Measurements from ENCODE around the gene CAPN5. TPM values are rescaled to one million over a fixed set of nuclear protein-coding genes. Genes with fewer than 3 reads are reported as not detected.

CAPN5 gene
- total and polyA plus RNA-seq, 5 donors = 2.9 to 6.9 (median 5.2) TPM

DNA sequence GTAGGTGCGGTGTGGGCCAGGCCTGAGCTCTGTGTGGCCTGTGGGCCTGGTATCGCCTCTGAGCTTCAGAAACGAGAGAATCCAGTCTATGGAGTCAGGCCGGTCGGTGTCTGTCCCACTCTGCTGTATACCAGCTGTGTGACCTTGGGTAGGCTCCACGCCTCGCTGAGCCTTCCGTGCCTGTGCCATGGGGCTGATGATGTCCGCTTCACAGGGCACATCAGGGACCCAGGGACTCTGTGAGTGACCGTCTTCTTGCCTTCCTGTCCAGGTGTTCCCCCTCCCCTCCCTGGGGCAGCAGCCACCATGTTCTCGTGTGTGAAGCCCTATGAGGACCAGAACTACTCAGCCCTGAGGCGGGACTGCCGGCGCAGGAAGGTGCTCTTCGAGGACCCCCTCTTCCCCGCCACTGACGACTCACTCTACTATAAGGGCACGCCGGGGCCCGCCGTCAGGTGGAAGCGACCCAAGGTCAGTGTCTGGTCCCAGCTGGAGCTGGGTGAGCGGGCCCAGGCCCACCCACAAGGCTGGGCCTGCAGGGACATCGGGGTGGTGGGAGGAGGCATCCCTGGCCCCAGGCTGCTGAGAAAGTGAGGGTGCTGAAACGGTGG lies 17.9 kb downstream of the CAPN5 start:
- Histone ChIP-seq H3K9me3 (ENCODE audit: control insufficient read depth, low read length) (no peaks in the 10 kb centered on the region), H3K4me1 (ENCODE audit: control insufficient read depth, insufficient read depth, low read length) (peaks cover 3% of the 10 kb centered on the region), H3K4me3 (ENCODE audit: low read length) (no peak overlapping the region), H3K27me3 (ENCODE audit: control insufficient read depth, insufficient read depth) (no peaks in the 10 kb centered on the region), H3K27ac (ENCODE audit: low read length) (no peak overlapping the region)
- WGBS = 93% methylated on average over 25 of the region's 25 CpGs
- DNase-seq = peak in 2 of 3 donors; percentile 11 to 42
- intact Hi-C loops (cut with DNase I) = loop anchor here in 1 of 4 donors (5.0 kb wide), 1 partner anchor 32 kb away; no protein-coding TSS in a partner anchor
- no peak for ATAC-seq

DNA sequence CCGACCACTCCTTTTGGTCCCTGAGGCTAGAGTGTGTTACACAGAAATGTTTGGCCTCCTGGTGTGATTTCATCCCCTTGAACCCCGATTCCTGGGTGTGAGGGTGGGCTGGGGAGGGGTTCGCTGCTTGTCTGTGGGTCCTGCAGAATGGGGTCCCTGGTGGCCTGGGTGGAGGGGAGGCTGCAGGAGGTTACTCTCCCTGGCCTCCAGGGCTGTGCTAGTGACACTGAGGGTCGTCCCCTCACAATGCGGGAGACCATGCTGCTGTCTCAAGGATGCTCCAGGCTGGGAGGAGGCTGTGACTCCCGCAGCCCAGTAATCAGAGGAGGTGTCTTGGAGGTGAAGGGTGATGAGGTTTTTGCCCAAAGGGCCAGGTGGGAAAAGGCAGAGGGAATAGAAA lies 18.9 kb downstream of the CAPN5 start:
- Histone ChIP-seq H3K27ac (ENCODE audit: low read length) (no peak overlapping the region), H3K4me1 (ENCODE audit: control insufficient read depth, insufficient read depth, low read length) (peaks cover 3% of the 10 kb centered on the region), H3K4me3 (ENCODE audit: low read length) (no peak overlapping the region), H3K9me3 (ENCODE audit: control insufficient read depth, low read length) (no peaks in the 10 kb centered on the region), H3K27me3 (ENCODE audit: control insufficient read depth, insufficient read depth) (no peaks in the 10 kb centered on the region)
- ATAC-seq (no peak), DNase-seq (peak in 2 of 3 donors; percentile 9 to 31)
- intact Hi-C loops (cut with DNase I) = loop anchor here in 1 of 4 donors (5.0 kb wide), 1 partner anchor 33 kb away; no protein-coding TSS in a partner anchor
- WGBS = 90% methylated on average over 6 of the region's 6 CpGs

DNA sequence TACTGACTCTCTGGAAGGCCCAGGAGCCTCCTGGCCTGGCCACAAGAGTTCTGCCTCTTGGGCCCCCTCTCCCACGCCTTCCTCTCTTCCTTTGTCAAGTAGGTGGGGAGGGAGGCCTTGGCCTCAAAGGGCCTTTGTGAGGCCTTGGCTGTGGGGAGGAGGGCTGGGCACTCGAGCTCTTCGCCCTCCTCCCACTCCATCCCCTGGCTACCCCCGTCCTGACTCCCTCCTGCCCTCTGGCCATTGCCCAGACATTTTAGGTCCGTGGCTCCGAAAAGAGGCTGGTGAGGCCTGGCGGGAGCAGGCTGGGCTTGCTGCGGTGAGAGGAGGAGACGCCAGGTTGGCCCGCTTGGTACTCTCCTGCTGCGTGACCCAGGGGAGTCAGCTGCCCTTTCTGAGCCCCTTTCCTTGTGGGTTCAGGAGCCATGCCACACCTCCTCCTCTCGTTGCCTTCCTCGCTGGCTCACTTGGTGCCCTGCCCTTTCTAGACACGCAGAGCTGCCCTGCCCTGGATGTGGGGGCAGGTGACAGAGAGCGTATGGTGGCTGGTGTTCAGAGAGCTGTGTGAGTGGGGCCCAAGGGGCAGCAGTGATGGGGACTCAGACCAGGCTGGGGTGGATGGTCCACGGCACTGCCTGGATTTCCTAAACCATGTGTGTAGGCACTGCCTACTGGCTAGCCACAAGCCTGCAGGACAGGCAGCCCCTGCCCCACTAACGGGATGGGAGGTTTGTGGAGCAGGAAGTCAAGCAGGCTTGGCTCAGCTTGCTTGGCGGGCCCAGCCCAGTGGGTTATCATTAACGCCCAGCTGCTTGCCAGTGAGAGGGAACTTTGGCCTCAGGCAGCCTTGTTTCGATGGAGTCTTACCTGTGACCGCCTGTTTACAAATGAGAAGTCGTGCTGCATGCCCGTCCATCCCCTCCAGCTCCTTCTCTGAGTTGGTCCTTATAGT lies 20.0 kb downstream of the CAPN5 start:
- H3K27me3 ChIP-seq (ENCODE audit: control insufficient read depth, insufficient read depth) = no peaks in the 10 kb centered on the region
- H3K4me1 ChIP-seq (ENCODE audit: control insufficient read depth, insufficient read depth, low read length) = peaks cover 3% of the 10 kb centered on the region
- H3K4me3 ChIP-seq (ENCODE audit: low read length) = no peak overlapping the region
- DNase-seq = peak in 2 of 3 donors; percentile 35 to 46
- H3K27ac ChIP-seq (ENCODE audit: low read length) = no peak overlapping the region
- ATAC-seq = no peak
- 73% methylated on average over 23 of the region's 23 CpGs for WGBS
- H3K9me3 ChIP-seq (ENCODE audit: control insufficient read depth, low read length) = no peaks in the 10 kb centered on the region
- intact Hi-C loops (cut with DNase I) = loop anchor here in 1 of 4 donors (5.0 kb wide), 1 partner anchor 34 kb away; no protein-coding TSS in a partner anchor

DNA sequence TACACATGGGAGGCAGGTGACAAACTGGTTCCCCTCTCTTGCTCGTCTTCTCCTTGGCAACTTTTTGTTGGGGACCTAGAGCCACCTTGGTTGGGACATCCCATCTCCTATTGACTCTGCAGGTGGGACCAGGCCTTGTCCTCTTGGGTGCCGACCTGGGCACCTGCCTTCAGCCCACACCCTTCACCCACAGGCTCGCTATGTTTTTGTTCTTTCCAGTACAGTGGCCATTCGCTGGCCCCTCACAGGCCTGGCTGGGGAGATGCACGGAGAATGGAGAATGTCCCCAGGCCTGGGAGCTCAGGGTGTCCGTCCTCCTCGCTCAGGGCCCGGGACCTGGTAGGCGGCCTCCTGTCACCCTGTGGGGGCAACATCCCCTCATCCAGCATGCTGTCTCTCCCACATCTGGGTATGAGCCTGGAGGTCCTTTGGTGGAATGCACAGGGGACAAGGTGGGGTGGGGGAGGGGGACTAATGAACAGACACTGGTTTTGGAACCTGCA lies 21.0 kb downstream of the CAPN5 start:
- peak in 2 of 3 donors; percentile 30 to 37 for DNase-seq
- 92% methylated on average over 9 of the region's 9 CpGs for WGBS
- intact Hi-C loops (cut with DNase I) = loop anchor here in 1 of 4 donors (5.0 kb wide), 1 partner anchor 35 kb away; no protein-coding TSS in a partner anchor

DNA sequence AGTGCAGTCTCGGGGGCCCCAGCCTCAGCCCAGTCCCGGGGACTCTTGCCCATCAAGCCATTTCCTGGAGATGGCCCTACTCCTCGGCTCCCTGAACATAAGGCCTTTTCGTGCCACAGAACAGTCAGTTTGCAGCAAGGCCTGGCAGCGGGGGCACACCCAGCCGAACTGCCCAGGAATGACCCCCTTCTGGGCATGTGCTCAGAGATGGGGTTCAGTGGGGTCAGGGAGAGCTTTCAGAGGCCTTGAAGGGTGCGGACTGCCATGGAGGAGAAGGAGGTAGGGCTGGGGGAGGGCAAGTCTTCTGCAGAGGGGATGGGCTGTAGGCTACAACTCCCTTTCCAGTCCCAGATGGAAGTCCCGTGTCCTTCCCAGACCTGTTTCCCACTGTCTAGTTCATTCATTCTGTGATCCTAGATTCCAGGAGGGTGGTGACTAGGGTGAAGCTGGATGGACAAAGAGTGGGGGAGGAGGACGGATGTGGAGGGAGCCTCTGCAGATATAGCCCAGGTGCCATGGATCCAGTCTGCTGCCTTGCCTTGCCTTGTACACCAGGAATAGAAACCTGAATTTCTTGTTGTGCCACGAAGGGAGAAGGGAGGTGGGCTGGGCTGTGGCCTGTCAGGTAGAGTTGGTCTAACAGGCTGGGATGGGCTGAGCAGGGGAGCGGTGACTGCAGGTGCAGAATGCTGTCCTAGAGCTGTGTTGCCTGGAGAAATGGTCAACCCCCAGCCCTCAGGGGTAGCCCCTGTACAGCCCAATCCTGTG lies 21.6 kb downstream of the CAPN5 start:
- WGBS = 71% methylated on average over 11 of the region's 11 CpGs
- ATAC-seq = no peak
- intact Hi-C loops (cut with DNase I) = loop anchor here in 1 of 4 donors (5.0 kb wide), 1 partner anchor 36 kb away; no protein-coding TSS in a partner anchor

More for the DNA sequence above, 21.0 kb downstream of the CAPN5 start:
- no peaks in the 10 kb centered on the region for H3K27me3 ChIP-seq (ENCODE audit: control insufficient read depth, insufficient read depth)
- H3K4me3 ChIP-seq (ENCODE audit: low read length) = no peak overlapping the region
- no peaks in the 10 kb centered on the region for H3K9me3 ChIP-seq (ENCODE audit: control insufficient read depth, low read length)
- no peak overlapping the region for H3K27ac ChIP-seq (ENCODE audit: low read length)
- ATAC-seq = no peak
- H3K4me1 ChIP-seq (ENCODE audit: control insufficient read depth, insufficient read depth, low read length) = peaks cover 3% of the 10 kb centered on the region

DNA sequence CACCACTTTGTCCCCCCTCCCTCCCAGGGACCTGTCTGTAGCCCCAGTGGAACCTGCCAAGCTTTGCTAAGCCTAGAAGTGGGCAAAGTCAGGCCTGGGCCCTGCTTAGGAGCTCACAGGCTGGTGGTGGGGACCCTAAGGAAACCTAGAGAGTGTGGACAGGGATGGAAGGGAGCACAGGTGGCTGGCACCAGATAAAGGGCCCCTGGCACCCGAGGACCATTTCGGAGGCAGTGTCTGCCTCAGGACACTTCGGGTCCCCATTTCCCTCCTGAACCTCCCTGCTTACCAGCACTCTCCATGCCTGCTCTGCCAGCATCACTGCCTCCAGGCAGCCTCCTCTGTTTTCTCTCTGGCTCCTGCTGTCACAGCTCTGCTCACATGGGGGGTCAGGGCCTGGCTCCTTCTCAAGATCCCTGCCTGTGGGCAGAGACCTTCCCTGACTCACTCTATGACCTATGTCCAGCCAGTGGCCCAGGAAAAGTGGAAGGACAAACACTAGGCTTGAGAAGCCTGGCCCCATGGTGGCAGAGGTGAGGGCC lies 22.3 kb downstream of the CAPN5 start:
- Histone ChIP-seq H3K27me3 (ENCODE audit: control insufficient read depth, insufficient read depth) (no peaks in the 10 kb centered on the region), H3K4me1 (ENCODE audit: control insufficient read depth, insufficient read depth, low read length) (no peaks in the 10 kb centered on the region), H3K27ac (ENCODE audit: low read length) (no peak overlapping the region), H3K4me3 (ENCODE audit: low read length) (no peak overlapping the region), H3K9me3 (ENCODE audit: control insufficient read depth, low read length) (no peaks in the 10 kb centered on the region)
- ATAC-seq (no peak), DNase-seq (peak; percentile 5 to 19 (median 16))
- intact Hi-C loops (cut with DNase I) = loop anchor here in 1 of 4 donors (5.0 kb wide), 1 partner anchor 37 kb away; no protein-coding TSS in a partner anchor
- 84% methylated on average over 3 of the region's 3 CpGs for WGBS

More for the DNA sequence above, 21.6 kb downstream of the CAPN5 start:
- H3K9me3 ChIP-seq (ENCODE audit: control insufficient read depth, low read length) = no peaks in the 10 kb centered on the region
- DNase-seq = peak; percentile 8 to 23 (median 22)
- no peak overlapping the region for H3K4me3 ChIP-seq (ENCODE audit: low read length)
- no peaks in the 10 kb centered on the region for H3K4me1 ChIP-seq (ENCODE audit: control insufficient read depth, insufficient read depth, low read length)
- H3K27me3 ChIP-seq (ENCODE audit: control insufficient read depth, insufficient read depth) = no peaks in the 10 kb centered on the region
- no peak overlapping the region for H3K27ac ChIP-seq (ENCODE audit: low read length)

DNA sequence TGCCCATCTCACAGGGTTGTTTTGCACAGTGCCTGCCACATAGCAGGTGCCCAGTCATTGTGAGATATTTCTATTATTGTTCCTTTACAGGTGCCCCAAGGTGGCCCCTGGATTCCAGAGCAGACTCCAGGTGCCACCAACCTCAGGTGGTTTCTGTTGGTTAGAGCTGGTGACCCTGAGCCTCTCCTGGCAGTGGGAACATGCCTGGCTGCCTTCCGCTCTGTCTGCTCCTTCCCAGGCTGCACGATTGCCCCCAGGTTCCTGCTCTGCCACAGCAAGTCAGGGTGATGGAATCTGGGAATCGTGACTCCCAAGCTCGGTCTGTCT lies 23.2 kb downstream of the CAPN5 start:
- H3K9me3 ChIP-seq (ENCODE audit: control insufficient read depth, low read length) = no peaks in the 10 kb centered on the region
- ATAC-seq (no peak), DNase-seq (no peak)
- WGBS = 83% methylated on average over 4 of the region's 4 CpGs
- no peak overlapping the region for H3K27ac ChIP-seq (ENCODE audit: low read length)
- intact Hi-C loops (cut with DNase I) = loop anchor here in 3 of 4 donors (2.0 to 10.0 kb wide), 3 partner anchors 43 to 355 kb away; no protein-coding TSS in a partner anchor
- H3K4me3 ChIP-seq (ENCODE audit: low read length) = no peak overlapping the region
- H3K27me3 ChIP-seq (ENCODE audit: control insufficient read depth, insufficient read depth) = no peaks in the 10 kb centered on the region
- H3K4me1 ChIP-seq (ENCODE audit: control insufficient read depth, insufficient read depth, low read length) = no peaks in the 10 kb centered on the region

DNA sequence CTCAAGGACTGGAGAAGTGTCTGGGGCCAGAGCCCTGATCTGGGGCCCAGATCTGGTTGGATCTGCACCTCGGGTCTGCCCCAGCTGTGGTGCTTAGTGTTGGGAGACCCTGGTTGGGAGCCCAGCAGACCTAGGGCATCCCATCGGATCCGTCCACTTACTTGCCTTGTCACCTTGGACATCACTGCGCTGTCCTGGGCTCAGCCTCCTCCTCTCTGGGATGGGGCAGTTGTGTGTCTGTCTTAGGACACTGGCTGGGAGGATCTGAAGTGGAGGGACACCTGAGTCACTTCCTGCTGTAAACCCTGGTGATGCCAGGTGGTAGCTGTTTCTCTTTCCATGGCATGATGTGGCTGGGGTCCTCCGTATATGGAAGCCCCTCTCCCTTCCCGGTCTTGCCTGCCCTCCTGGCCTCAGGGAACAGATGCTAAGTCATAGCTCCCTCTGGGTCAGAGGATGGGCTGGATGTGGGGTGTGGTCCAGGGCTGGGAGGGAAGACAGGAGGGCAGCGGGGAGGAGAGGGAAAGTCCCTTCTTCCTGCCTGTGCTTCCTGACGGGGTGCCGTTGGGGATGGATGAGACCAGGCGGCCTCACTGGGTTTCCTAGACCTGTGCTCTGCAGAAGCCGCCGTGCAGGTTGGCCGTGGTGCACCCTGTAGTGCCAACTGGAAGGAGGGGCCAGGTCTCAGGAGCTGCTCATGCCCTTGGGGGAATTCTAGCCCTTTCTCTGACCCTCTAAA lies 23.8 kb downstream of the CAPN5 start:
- no peak for ATAC-seq
- Histone ChIP-seq H3K9me3 (ENCODE audit: control insufficient read depth, low read length) (no peaks in the 10 kb centered on the region), H3K27ac (ENCODE audit: low read length) (no peak overlapping the region), H3K4me3 (ENCODE audit: low read length) (no peak overlapping the region), H3K27me3 (ENCODE audit: control insufficient read depth, insufficient read depth) (no peaks in the 10 kb centered on the region), H3K4me1 (ENCODE audit: control insufficient read depth, insufficient read depth, low read length) (no peaks in the 10 kb centered on the region)
- 60% methylated on average over 13 of the region's 13 CpGs for WGBS
- DNase-seq = peak; percentile 9 to 37 (median 36)
- intact Hi-C loops (cut with DNase I) = loop anchor here (1.0 to 10.0 kb wide), 4 partner anchors 43 to 356 kb away; no protein-coding TSS in a partner anchor

DNA sequence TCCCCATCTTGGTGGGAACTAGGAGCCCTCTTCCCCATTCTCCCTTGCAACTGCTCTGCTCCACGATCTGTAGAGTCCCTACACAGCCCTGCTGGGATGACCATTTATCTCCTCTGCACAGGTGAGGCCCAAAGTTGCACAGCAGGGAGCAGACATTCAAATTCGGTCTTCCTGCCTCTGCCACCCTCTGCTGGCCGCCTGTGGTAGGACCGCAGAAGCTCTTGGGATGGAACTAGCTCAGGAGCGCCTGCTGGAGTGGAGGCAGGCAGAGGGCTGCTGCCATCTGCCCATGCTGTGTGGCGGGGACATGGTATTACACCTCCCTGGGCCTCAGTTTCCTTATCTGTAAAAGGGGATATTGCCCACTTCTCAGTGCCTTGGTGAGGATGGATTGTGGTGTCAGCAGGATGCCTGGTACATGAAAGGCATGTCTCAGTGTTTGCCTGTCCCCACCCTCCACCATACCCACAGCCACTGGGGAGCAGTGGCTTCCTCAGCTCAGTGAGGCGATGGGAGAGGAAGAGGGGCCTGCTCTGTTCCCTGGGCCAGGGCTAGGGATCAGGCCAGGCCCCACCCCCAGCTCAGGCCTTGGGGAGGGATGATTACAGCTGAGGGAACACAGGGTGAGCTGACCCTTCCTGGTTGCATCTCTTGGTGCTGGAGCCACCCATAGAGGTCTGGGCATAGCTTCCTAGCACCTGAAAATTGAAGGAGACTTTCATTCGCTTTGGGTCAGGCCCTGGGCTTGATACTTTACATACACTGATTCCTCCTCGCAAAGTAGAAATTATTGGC lies 24.6 kb downstream of the CAPN5 start:
- ATAC-seq = peak; percentile 61 to 76
- 30% methylated on average over 9 of the region's 9 CpGs for WGBS
- H3K27me3 ChIP-seq (ENCODE audit: control insufficient read depth, insufficient read depth) = no peaks in the 10 kb centered on the region
- intact Hi-C loops (cut with DNase I) = loop anchor here (1.0 to 10.0 kb wide), 4 partner anchors 44 to 357 kb away; no protein-coding TSS in a partner anchor
- no peak overlapping the region for H3K4me3 ChIP-seq (ENCODE audit: low read length)
- H3K9me3 ChIP-seq (ENCODE audit: control insufficient read depth, low read length) = no peaks in the 10 kb centered on the region
- no peak overlapping the region for H3K27ac ChIP-seq (ENCODE audit: low read length)
- peak; percentile 77 to 92 (median 91) for DNase-seq
- H3K4me1 ChIP-seq (ENCODE audit: control insufficient read depth, insufficient read depth, low read length) = no peaks in the 10 kb centered on the region
